Trophoblast cell (in vitro differentiated cells and primary cell): ENCODE data around the gene PSMD14.
A peak's percentile ranks its signal among the peaks of the same experiment; 100 is the strongest.

Source experiments
- DNase-seq, 2 donors: peaks; one replicate each; pipeline ENCODE4 v3.0.0-alpha.2; 2016
- H2AFZ ChIP-seq: 2 replicates; pipeline ENCODE4 v1.6.1; 2013; ENCODE audit warnings: low read length, moderate library complexity, mild to moderate bottlenecking; ENCODE audit not compliant: insufficient read depth, poor library complexity
- H2AK5ac ChIP-seq: 2 replicates; pipeline ENCODE4 v1.6.1; 2013; ENCODE audit warnings: mild to moderate bottlenecking, low read length
- H2BK120ac ChIP-seq: 2 replicates; pipeline ENCODE4 v1.6.1; 2013; ENCODE audit warnings: low read length, mild to moderate bottlenecking, moderate library complexity; ENCODE audit not compliant: insufficient read depth, poor library complexity
- H2BK12ac ChIP-seq: 2 replicates; pipeline ENCODE4 v1.6.1; 2013; ENCODE audit warnings: mild to moderate bottlenecking, low read length, moderate library complexity
- H2BK5ac ChIP-seq: 2 replicates; pipeline ENCODE4 v1.6.1; 2013; ENCODE audit warnings: low read length, low read depth, moderate library complexity, mild to moderate bottlenecking; ENCODE audit not compliant: poor library complexity
- H3K14ac ChIP-seq: 2 replicates; pipeline ENCODE4 v1.6.1; 2013; ENCODE audit warnings: mild to moderate bottlenecking, low read length
- H3K18ac ChIP-seq: 2 replicates; pipeline ENCODE4 v1.6.1; 2013; ENCODE audit warnings: mild to moderate bottlenecking, low read length
- H3K23ac ChIP-seq: 2 replicates; pipeline ENCODE4 v1.6.1; 2013; ENCODE audit warnings: low read length
- H3K27ac ChIP-seq: 2 replicates; pipeline ENCODE4 v1.5.1; 2013; ENCODE audit warnings: low read depth, mild to moderate bottlenecking, inconsistent platforms, low read length, moderate library complexity
- H3K27me3 ChIP-seq: 2 replicates; pipeline ENCODE4 v1.6.1; 2013; ENCODE audit warnings: inconsistent platforms, mild to moderate bottlenecking, low read length, moderate library complexity; ENCODE audit not compliant: insufficient read depth
- H3K36me3 ChIP-seq, 2 experiments: 1 replicate in 1 of 2; 2 replicates in 1 of 2; pipeline ENCODE4 v1.6.1; 2013; ENCODE audit warnings: low read length in 2 of 2, mild to moderate bottlenecking in 2 of 2, moderate library complexity in 1 of 2; ENCODE audit not compliant: insufficient read depth in 2 of 2, control insufficient read depth in 1 of 2
- H3K4ac ChIP-seq: 2 replicates; pipeline ENCODE4 v1.6.1; 2013; ENCODE audit warnings: low read depth, mild to moderate bottlenecking, low read length, moderate library complexity
- H3K4me1 ChIP-seq, 2 experiments: 1 replicate in 1 of 2; 2 replicates in 1 of 2; pipeline ENCODE4 v1.6.1; 2013; ENCODE audit warnings: low read length in 2 of 2, mild to moderate bottlenecking in 2 of 2, moderate library complexity in 1 of 2; ENCODE audit not compliant: insufficient read depth in 2 of 2, control insufficient read depth in 1 of 2
- H3K4me2 ChIP-seq: 2 replicates; pipeline ENCODE4 v1.6.1; 2013; ENCODE audit warnings: inconsistent platforms, mild to moderate bottlenecking, low read length, moderate library complexity
- H3K4me3 ChIP-seq: 2 replicates; pipeline ENCODE4 v1.5.1; 2013; ENCODE audit warnings: mild to moderate bottlenecking, low read depth, low read length, inconsistent platforms
- H3K79me1 ChIP-seq: one replicate; pipeline ENCODE4 v1.6.1; 2013; ENCODE audit warnings: low read length
- H3K79me2 ChIP-seq: 2 replicates; pipeline ENCODE4 v1.6.1; 2013; ENCODE audit warnings: low read length, mild to moderate bottlenecking; ENCODE audit not compliant: control insufficient read depth, insufficient read depth, poor library complexity
- H3K9ac ChIP-seq: 2 replicates; pipeline ENCODE4 v1.6.1; 2013; ENCODE audit warnings: mild to moderate bottlenecking, low read length
- H3K9me3 ChIP-seq: 2 replicates; pipeline ENCODE4 v1.6.1; 2013; ENCODE audit warnings: low read depth, mild to moderate bottlenecking, control low read depth, inconsistent platforms, low read length; ENCODE audit not compliant: insufficient read depth
- H4K12ac ChIP-seq: 2 replicates; pipeline ENCODE4 v1.6.1; 2013; ENCODE audit warnings: low read depth, mild to moderate bottlenecking, low read length, moderate library complexity
- H4K8ac ChIP-seq: 2 replicates; pipeline ENCODE4 v1.6.1; 2013; ENCODE audit warnings: low read depth, mild to moderate bottlenecking, low read length, moderate library complexity
- H4K91ac ChIP-seq: one replicate; pipeline ENCODE4 v1.6.1; 2013; ENCODE audit warnings: low read depth, mild to moderate bottlenecking, low read length, moderate library complexity
- WGBS: extraction: QIAGEN DNeasy Blood & Tissue Kit; methylation state at CpG from one replicate; pipeline ENCODE4 v1.1.7; 2013; ENCODE audit warnings: missing lambda C conversion rate; ENCODE audit not compliant: insufficient read length, insufficient coverage; ENCODE audit errors: extremely low coverage; 5-methylcytosine and 5-hydroxymethylcytosine counted together

PSMD14 gene

GRCh38 chr2:161434118-161434517 lies 125.9 kb downstream of the PSMD14 start:
- DNase-seq = no peak
- Histone ChIP-seq H2BK120ac (no peak overlapping the region), H3K14ac (no peak overlapping the region), H3K36me3 (no peaks in the 10 kb centered on the region), H3K4me2 (no peak overlapping the region), H3K27ac (no peak overlapping the region), H3K4me3 (no peak overlapping the region), H3K9me3 (no peaks in the 10 kb centered on the region), H4K8ac (no peak overlapping the region), H2AK5ac (no peak overlapping the region), H4K12ac (no peak overlapping the region), H3K18ac (no peak overlapping the region), H4K91ac (no peak overlapping the region), H3K79me2 (no peaks in the 10 kb centered on the region), H2BK12ac (no peak overlapping the region), H2AFZ (no peak overlapping the region), H3K4ac (no peak overlapping the region), H3K9ac (no peak overlapping the region), H3K27me3 (no peaks in the 10 kb centered on the region), H3K23ac (no peak overlapping the region), H3K4me1 (no peaks in the 10 kb centered on the region), H2BK5ac (no peak overlapping the region), H3K79me1 (no peaks in the 10 kb centered on the region)
- no CpG with 5 or more reads among the region's 1 CpG for WGBS

DNA sequence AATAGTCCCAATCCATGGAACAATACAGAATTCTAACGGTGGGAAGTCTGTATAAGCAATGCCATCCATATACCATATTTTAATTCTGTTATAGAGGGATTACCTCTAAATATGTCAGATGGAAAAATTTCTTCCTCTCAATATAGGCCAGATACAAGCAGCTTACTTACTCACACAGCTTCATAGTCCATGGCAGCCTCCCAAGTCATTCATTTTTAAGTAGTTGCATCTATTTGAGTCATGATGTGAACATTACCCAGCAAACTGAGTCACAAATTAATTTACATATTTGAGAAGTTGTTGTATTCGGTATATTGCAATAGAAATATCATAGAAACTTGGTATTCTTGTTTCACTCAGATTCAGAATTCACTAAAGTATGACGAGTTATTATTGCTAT lies 128.2 kb downstream of the PSMD14 start:
- Histone ChIP-seq H3K36me3 (no peaks in the 10 kb centered on the region), H3K27ac (no peak overlapping the region), H2BK5ac (no peak overlapping the region), H3K27me3 (no peaks in the 10 kb centered on the region), H4K91ac (no peak overlapping the region), H3K4me1 (no peaks in the 10 kb centered on the region), H4K12ac (no peak overlapping the region), H3K79me1 (no peaks in the 10 kb centered on the region), H3K14ac (no peak overlapping the region), H3K4me3 (no peak overlapping the region), H2AFZ (no peak overlapping the region), H2AK5ac (no peak overlapping the region), H2BK120ac (no peak overlapping the region), H4K8ac (no peak overlapping the region), H3K4ac (no peak overlapping the region), H3K4me2 (no peak overlapping the region), H2BK12ac (no peak overlapping the region), H3K79me2 (no peaks in the 10 kb centered on the region), H3K9ac (no peak overlapping the region), H3K9me3 (no peaks in the 10 kb centered on the region), H3K23ac (no peak overlapping the region), H3K18ac (no peak overlapping the region)
- WGBS = no CpG with 5 or more reads among the region's 3 CpGs
- no peak for DNase-seq

- DNase-seq = no peak
- H3K4me3 ChIP-seq = no peak overlapping the region
- H3K4me1 ChIP-seq = no peaks in the 10 kb centered on the region
- H2AFZ ChIP-seq = no peak overlapping the region
- no peak overlapping the region for H2BK5ac ChIP-seq
- H3K14ac ChIP-seq = no peak overlapping the region
- no peaks in the 10 kb centered on the region for H3K79me1 ChIP-seq
- H3K27ac ChIP-seq = no peak overlapping the region
- H3K9me3 ChIP-seq = no peaks in the 10 kb centered on the region
- H3K27me3 ChIP-seq = no peaks in the 10 kb centered on the region
- no peak overlapping the region for H2AK5ac ChIP-seq
- H4K8ac ChIP-seq = no peak overlapping the region
- no peaks in the 10 kb centered on the region for H3K36me3 ChIP-seq
- H3K23ac ChIP-seq = no peak overlapping the region
- H4K91ac ChIP-seq = no peak overlapping the region
- H3K79me2 ChIP-seq = no peaks in the 10 kb centered on the region
- H3K9ac ChIP-seq = no peak overlapping the region
- no CpG with 5 or more reads among the region's 2 CpGs for WGBS
- H2BK12ac ChIP-seq = no peak overlapping the region
- no peak overlapping the region for H4K12ac ChIP-seq
- H3K4me2 ChIP-seq = no peak overlapping the region
- no peak overlapping the region for H2BK120ac ChIP-seq
- H3K18ac ChIP-seq = no peak overlapping the region
- H3K4ac ChIP-seq = no peak overlapping the region
Observed at GRCh38 chr2:161438598-161438997, 130.4 kb downstream of the PSMD14 start.

DNA sequence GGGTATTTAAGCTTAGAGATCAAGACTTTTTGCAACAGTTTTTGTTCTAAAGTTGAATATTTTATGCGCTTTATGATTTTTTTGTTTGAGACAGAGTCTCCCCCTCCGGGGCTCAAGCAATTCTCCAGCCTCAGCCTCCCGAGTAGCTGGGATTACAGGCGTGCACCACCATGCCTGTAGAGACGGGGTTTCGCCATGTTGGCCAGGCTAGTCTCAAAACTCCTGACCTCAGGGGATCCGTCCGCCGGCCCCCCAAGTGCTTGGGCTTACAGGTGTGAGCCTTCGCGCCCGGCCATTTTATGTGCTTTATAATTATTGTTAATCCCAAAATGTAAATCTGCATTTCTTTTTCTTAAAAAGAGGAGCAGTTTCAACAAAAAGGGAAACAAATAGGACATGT lies 136.9 kb downstream of the PSMD14 start:
- Histone ChIP-seq H4K12ac (peak overlapping the region; percentile 30), H3K18ac (no peak overlapping the region), H3K79me1 (no peaks in the 10 kb centered on the region), H3K27ac (no peak overlapping the region), H2BK12ac (no peak overlapping the region), H3K79me2 (no peaks in the 10 kb centered on the region), H2BK5ac (no peak overlapping the region), H3K4ac (no peak overlapping the region), H4K8ac (no peak overlapping the region), H3K9me3 (no peaks in the 10 kb centered on the region), H3K36me3 (no peaks in the 10 kb centered on the region), H2AK5ac (no peak overlapping the region), H3K4me2 (no peak overlapping the region), H3K4me3 (no peak overlapping the region), H3K23ac (no peak overlapping the region), H2BK120ac (no peak overlapping the region), H2AFZ (no peak overlapping the region), H3K27me3 (no peaks in the 10 kb centered on the region), H3K9ac (no peak overlapping the region), H3K4me1 (no peaks in the 10 kb centered on the region), H3K14ac (no peak overlapping the region), H4K91ac (no peak overlapping the region)
- no peak for DNase-seq
- no CpG with 5 or more reads among the region's 12 CpGs for whole genome bisulfite sequencing

- H3K14ac ChIP-seq = no peak overlapping the region
- H3K4ac ChIP-seq = no peak overlapping the region
- no peak overlapping the region for H2BK5ac ChIP-seq
- no peaks in the 10 kb centered on the region for H3K9me3 ChIP-seq
- no peak overlapping the region for H3K4me3 ChIP-seq
- H3K18ac ChIP-seq = no peak overlapping the region
- H4K12ac ChIP-seq = no peak overlapping the region
- no peaks in the 10 kb centered on the region for H3K36me3 ChIP-seq
- H2AFZ ChIP-seq = no peak overlapping the region
- H3K9ac ChIP-seq = no peak overlapping the region
- H2BK12ac ChIP-seq = no peak overlapping the region
- no peak overlapping the region for H4K91ac ChIP-seq
- H2AK5ac ChIP-seq = no peak overlapping the region
- DNase-seq = no peak
- H3K79me2 ChIP-seq = no peaks in the 10 kb centered on the region
- H3K79me1 ChIP-seq = no peaks in the 10 kb centered on the region
- no peaks in the 10 kb centered on the region for H3K27me3 ChIP-seq
- no peak overlapping the region for H2BK120ac ChIP-seq
- H3K4me1 ChIP-seq = no peaks in the 10 kb centered on the region
- H3K27ac ChIP-seq = no peak overlapping the region
- no peak overlapping the region for H3K4me2 ChIP-seq
- no peak overlapping the region for H3K23ac ChIP-seq
- H4K8ac ChIP-seq = no peak overlapping the region
Observed at GRCh38 chr2:161448431-161448830, 140.2 kb downstream of the PSMD14 start.
